ENCODE results near the gene OR8K5. TPM values are rescaled to one million over a fixed set of nuclear protein-coding genes. Genes with fewer than 3 reads are reported as not detected.
"Not testable (repeated sequence)": the region's sequence is repeated elsewhere in the genome, so short reads cannot be mapped to it uniquely, and the experiment has no call there.

OR8K5 gene
- total RNA-seq, 4 donors from 2014 or later: not detected

DNA sequence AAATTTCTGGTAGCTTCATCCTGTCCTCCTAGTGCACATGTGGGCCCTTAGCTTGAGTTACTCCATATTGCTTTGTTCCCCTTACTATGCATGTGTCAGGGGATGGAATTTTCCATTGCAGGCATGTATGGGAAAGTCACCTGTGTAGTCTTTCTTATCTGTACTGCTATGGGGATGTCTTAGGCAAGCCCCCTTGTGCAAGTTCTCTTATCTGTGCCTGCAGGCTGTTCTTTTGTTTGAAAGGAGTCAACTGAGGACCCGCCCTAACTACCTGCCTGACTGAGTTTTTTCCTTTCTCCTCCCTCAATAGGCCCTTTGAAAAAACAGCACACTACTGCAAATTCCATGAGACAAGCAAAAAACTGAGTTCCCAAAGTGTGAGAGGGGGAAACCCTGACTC, 8.7 kb downstream of the OR8K5 start:
- TF ChIP-seq, protein P1, sequence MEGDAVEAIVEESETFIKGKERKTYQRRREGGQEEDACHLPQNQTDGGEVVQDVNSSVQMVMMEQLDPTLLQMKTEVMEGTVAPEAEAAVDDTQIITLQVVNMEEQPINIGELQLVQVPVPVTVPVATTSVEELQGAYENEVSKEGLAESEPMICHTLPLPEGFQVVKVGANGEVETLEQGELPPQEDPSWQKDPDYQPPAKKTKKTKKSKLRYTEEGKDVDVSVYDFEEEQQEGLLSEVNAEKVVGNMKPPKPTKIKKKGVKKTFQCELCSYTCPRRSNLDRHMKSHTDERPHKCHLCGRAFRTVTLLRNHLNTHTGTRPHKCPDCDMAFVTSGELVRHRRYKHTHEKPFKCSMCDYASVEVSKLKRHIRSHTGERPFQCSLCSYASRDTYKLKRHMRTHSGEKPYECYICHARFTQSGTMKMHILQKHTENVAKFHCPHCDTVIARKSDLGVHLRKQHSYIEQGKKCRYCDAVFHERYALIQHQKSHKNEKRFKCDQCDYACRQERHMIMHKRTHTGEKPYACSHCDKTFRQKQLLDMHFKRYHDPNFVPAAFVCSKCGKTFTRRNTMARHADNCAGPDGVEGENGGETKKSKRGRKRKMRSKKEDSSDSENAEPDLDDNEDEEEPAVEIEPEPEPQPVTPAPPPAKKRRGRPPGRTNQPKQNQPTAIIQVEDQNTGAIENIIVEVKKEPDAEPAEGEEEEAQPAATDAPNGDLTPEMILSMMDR (IDR thresholded peaks at IDR 0.05): no peak
- no peak for TF ChIP-seq POLR2A (IDR thresholded peaks at IDR 0.05)
- no peak for TF ChIP-seq EP300 (IDR thresholded peaks at IDR 0.05; ENCODE audit: low read depth)
- TF ChIP-seq POLR2AphosphoS5 (IDR thresholded peaks at IDR 0.05): no peak
- 43 to 61% methylated on average over 1 of the region's 1 CpG for WGBS, 2 donors (ENCODE audit: low coverage in 1 of 2)
- no peaks in the 10 kb centered on the region for H3K36me3 ChIP-seq
- DNase-seq: no peak
- H3K9me3 ChIP-seq: peaks cover 0 to 4% of the 10 kb centered on the region in 2 donors
- in situ Hi-C loops (cut with MboI; ENCODE audit: low pct_ligation_motif_present in 1 of 4, low pct_unique_long_range_greater_than_20kb in 1 of 4, low sequenced_read_pairs in 3 of 4) (no loop called here), intact Hi-C loops (cut with DNase I; ENCODE audit: low total_unique reads) (no loop called here)
- H3K27ac ChIP-seq: no peak overlapping the region
- no peak overlapping the region for H3K4me3 ChIP-seq
- H3K27me3 ChIP-seq: no peaks in the 10 kb centered on the region
- no peaks in the 10 kb centered on the region for H3K4me1 ChIP-seq

- H3K27ac ChIP-seq; intact Hi-C loops (cut with DNase I; ENCODE audit: low total_unique reads); H3K9me3 ChIP-seq; H3K27me3 ChIP-seq; in situ Hi-C loops (cut with MboI; ENCODE audit: low pct_ligation_motif_present in 1 of 4, low pct_unique_long_range_greater_than_20kb in 1 of 4, low sequenced_read_pairs in 3 of 4); H3K4me3 ChIP-seq; DNase-seq; H3K4me1 ChIP-seq; H3K36me3 ChIP-seq: not testable (repeated sequence)
- whole genome bisulfite sequencing, 2 donors (ENCODE audit: low coverage in 1 of 2): 97% methylated on average over 7 of the region's 30 CpGs; no CpG with 5 or more reads in 1 of the 2 donors
These were observed 16.4 kb downstream of the OR8K5 start for GRCh38 chr11:56143681-56144080.

- H3K27me3 ChIP-seq: no peaks in the 10 kb centered on the region
- no peaks in the 10 kb centered on the region for H3K36me3 ChIP-seq
- DNase-seq: no peak
- H3K27ac ChIP-seq: no peak within 1 kb of the TSS
- TF ChIP-seq, protein P1 (IDR thresholded peaks at IDR 0.05): no peak
- no peak for TF ChIP-seq POLR2A (IDR thresholded peaks at IDR 0.05)
- no peak for TF ChIP-seq EP300 (IDR thresholded peaks at IDR 0.05; ENCODE audit: low read depth)
- no peak for TF ChIP-seq POLR2AphosphoS5 (IDR thresholded peaks at IDR 0.05)
- H3K4me1 ChIP-seq: no peaks in the 10 kb centered on the region
- no peak within 1 kb of the TSS for H3K4me3 ChIP-seq
- in situ Hi-C loops (cut with MboI; ENCODE audit: low pct_ligation_motif_present in 1 of 4, low pct_unique_long_range_greater_than_20kb in 1 of 4, low sequenced_read_pairs in 3 of 4) (no loop called here), intact Hi-C loops (cut with DNase I; ENCODE audit: low total_unique reads) (no loop called here)
- H3K9me3 ChIP-seq: no peaks in the 10 kb centered on the region
These were observed 19.9 kb downstream of the OR8K5 start, which contains the start of gene OR8J3 for GRCh38 chr11:56140151-56140661. TSS of gene OR8J3 (minus strand) at chr11:56140201. CDS start at chr11:56137718, 2,483 bp downstream.

DNA sequence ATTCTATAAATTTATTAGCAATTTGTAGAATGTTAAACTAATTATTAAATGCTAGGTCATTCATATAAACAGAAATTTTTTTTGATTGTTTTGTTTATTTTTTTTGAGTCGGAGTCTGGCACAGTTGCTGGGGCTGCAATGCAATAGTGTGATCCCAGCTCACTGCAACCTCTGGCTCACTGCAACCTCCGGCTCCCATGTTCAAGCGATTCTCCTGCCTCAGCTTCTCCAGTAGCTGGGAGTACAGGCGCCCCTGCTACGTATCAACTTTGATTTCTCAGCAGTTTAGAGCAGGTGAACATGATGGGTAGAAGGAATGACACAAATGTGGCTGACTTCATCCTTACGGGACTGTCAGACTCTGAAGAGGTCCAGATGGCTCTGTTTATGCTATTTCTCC, 38.0 kb downstream of the OR8K5 start, which contains the start of gene OR8H3:
Gene OR8H3 (plus strand): TSS at position 301 of the 400 bp plus-strand sequence. CDS start 0 bp downstream, at position 301.
- intact Hi-C loops (cut with DNase I; ENCODE audit: low total_unique reads) (no loop called here), in situ Hi-C loops (cut with MboI; ENCODE audit: low pct_ligation_motif_present in 1 of 4, low pct_unique_long_range_greater_than_20kb in 1 of 4, low sequenced_read_pairs in 3 of 4) (no loop called here)
- Histone ChIP-seq H3K9me3 (peaks cover 0 to 2% of the 10 kb centered on the region in 2 donors), H3K4me1 (no peaks in the 10 kb centered on the region), H3K27ac (no peak within 1 kb of the TSS), H3K36me3 (peaks cover 0 to 2% (median 0%) of the 10 kb centered on the region in 4 donors), H3K27me3 (no peaks in the 10 kb centered on the region), H3K4me3 (no peak within 1 kb of the TSS)
- 83 to 84% methylated on average over 4 to 6 of the region's 6 CpGs for WGBS, 2 donors (ENCODE audit: low coverage in 1 of 2)
- no peak for TF ChIP-seq EP300 (IDR thresholded peaks at IDR 0.05; ENCODE audit: low read depth)
- no peak for TF ChIP-seq POLR2AphosphoS5 (IDR thresholded peaks at IDR 0.05)
- TF ChIP-seq, protein P1 (IDR thresholded peaks at IDR 0.05): no peak
- TF ChIP-seq POLR2A (IDR thresholded peaks at IDR 0.05): no peak
- DNase-seq: no peak

Other genes starting within 250 kb of the OR8K5 start
- not detected for gene OR5W2, start 245.7 kb downstream of the OR8K5 start, total RNA-seq
- gene OR5I1, start 223.9 kb downstream of the OR8K5 start, total RNA-seq: not detected
- gene OR10AG1, start 190.4 kb downstream of the OR8K5 start, total RNA-seq: not detected
- gene OR5F1, start 165.7 kb downstream of the OR8K5 start, total RNA-seq: not detected
- not detected for gene OR5AS1, start 132.7 kb downstream of the OR8K5 start, total RNA-seq
- not detected for gene OR8I2, start 67.0 kb downstream of the OR8K5 start, total RNA-seq
- not detected for gene OR8H2, start 56.6 kb downstream of the OR8K5 start, total RNA-seq
- gene OR8H3, start 37.9 kb downstream of the OR8K5 start, total RNA-seq: not detected
- gene OR8J3, start 20.1 kb downstream of the OR8K5 start, total RNA-seq: not detected
- gene OR5J2, start 16.3 kb upstream of the OR8K5 start, total RNA-seq: not detected
- gene OR5T2, start 73.9 kb upstream of the OR8K5 start, total RNA-seq: not detected
- not detected for gene OR5T3, start 91.9 kb upstream of the OR8K5 start, total RNA-seq
- gene OR5T1, start 113.8 kb upstream of the OR8K5 start, total RNA-seq: not detected
- not detected for gene OR8H1, start 131.9 kb upstream of the OR8K5 start, total RNA-seq
- not detected for gene OR8K3, start 154.8 kb upstream of the OR8K5 start, total RNA-seq
- not detected for gene OR8K1, start 185.7 kb upstream of the OR8K5 start, total RNA-seq
- gene OR8J1, start 194.0 kb upstream of the OR8K5 start, total RNA-seq: not detected
- not detected for gene OR8U1, start 215.3 kb upstream of the OR8K5 start, total RNA-seq

All from transverse colon (tissue), 4 donors.